HG03575 (cell line): ENCODE results near the gene EVL.

Experiments used
- ATAC-seq: cut with Tn5 transposase; IDR thresholded peaks from one replicate; pipeline ENCODE4 v1.9.1; 2021; ENCODE audit not compliant: unreplicated experiment, insufficient number of reproducible peaks, low FRiP score; ENCODE audit errors: extremely low read depth

The EVL gene

GRCh38 chr14:100078997-100079725 lies 13.9 kb downstream of the EVL start:
- ATAC-seq, result no peak

DNA sequence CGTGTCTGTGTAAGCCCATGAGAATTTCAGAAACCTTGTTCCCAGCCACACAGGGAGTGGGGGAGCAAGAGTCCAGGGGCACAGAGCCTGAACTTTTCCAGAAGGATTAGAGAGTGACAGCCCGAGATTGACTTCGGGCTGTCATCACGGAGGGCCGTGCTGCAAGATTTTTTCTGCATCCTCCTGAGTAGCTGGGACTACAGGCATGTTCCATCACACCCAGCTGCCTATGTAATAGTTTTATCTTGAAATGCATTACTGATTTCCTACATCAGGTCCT lies 14.4 kb downstream of the EVL start:
- no peak for ATAC-seq

- no peak for ATAC-seq
Measured at GRCh38 chr14:100080206-100080605, 15.0 kb downstream of the EVL start.

DNA sequence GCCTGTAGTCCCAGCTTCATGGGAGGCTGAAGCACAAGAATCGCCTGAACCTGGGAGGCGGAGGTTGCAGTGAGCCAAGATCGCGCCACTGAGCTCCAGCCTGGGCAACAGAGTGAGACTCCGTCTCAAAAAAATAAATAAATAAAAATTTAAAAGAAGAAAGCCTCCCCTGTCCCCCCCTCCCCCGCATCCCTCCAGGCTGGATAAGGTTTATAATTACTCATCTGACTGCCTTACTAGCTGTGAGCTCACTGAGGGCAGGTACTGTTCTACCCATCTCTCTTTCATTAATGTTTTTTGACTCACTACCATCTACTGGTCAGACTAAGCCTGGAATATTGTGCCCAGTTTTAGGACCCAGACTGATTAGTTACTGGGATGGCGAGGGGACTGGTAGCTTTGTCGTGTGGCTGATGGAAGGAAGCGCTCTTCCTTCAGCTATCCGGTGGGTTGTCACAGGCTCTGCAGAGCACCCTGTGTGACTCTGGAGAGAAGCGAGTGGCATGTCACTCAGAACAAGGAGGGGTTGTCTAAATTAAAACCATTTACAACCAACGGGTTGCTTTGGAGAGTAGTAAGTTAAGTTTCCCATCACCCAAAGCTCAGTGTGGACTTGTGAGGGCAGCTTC lies 16.9 kb downstream of the EVL start:
- no peak for ATAC-seq

DNA sequence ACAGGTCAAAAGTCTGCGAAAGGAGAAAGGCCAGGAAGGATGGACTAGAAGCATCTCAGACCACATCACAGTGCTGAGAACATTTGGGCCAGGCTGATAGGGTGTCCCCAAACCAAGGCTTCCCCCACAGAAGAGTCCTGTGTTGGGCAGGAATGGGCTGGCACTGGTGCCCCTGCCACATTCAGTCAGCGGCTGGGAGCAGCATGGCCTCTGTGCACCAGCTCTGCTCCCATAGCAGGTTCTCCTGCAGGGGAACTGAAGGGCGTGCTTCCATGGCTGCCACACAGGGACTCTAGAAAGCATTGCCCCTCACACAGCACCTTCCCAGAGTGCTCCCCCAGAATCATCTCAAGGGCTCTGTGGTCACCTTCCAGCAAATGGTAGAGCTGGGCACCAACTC lies 17.5 kb downstream of the EVL start:
- no peak for ATAC-seq

GRCh38 chr14:100083706-100084105 lies 18.5 kb downstream of the EVL start:
- ATAC-seq, result no peak

DNA sequence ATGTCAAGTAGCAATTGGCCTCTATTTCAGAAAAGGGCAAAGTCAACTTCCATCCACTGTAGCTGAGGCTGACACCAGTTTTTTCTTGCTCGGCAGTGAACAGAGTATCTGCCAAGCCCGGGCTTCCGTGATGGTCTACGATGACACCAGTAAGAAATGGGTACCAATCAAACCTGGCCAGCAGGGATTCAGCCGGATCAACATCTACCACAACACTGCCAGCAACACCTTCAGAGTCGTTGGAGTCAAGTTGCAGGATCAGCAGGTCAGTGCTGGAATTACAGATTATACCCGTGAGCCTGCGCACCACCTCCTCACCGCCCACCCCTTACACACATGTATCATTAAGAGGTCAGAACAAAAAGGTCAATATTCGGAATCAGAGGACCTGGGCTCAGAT lies 19.4 kb downstream of the EVL start:
- no peak for ATAC-seq

DNA sequence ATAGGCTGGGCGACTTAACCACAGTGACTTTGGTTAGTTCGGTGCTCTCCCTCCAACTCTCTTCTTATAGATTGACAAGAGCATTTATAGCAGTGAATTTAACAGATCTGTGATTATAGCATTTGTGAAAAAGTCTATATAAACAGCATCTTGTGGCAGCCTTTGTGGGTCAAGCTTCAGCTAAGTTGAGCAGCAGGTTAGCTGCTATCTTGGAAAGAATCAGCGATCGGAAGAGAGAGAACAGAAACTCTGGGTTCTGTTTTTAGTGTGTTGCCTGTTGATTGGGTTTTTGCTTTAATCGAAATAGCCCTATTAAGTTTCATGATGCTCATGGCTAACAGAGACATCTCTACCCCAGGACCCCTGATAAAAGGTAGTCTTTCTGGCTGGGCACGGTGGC lies 20.2 kb downstream of the EVL start:
- no peak for ATAC-seq

- ATAC-seq, result no peak
Measured at GRCh38 chr14:100086361-100086760, 21.1 kb downstream of the EVL start.

DNA sequence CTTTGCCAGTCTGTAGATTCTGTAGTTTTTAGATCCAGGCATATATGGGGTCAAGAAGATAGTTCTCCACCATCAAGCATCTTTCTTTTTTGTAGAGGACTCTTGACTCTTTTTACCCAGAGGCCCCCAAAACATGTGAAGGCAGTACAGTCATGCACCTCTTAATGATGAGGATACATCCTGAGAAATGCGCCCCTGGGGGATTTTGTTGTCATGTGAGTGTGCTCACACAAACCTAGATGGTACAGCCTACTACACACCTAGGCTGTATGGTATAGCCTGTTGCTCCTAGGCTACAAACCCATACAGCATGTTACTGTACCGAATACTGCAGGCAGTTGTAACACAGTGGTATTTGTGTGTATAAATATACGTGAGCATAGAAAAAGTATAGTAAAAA lies 23.0 kb downstream of the EVL start:
- ATAC-seq, result no peak

DNA sequence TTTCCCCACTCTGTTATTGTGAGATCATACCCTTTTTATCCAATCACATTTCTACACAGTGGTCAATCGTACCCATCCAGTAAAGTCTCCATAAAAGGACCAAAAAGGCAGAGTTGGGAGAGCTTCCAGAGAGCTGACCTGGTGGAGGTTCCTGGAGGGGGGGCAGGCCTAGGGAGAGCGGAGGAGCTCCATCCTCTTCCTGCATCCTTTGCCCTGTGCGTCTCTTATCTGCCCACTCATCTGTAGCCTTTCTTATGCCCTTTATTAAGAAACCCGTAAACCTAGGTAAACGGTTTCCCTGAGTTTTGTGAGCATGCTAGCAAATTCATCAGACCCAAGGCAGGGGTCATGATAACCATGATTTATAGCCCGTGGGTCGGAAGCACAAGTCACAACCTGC lies 26.2 kb downstream of the EVL start:
- ATAC-seq, result no peak

- ATAC-seq, result no peak
Measured at GRCh38 chr14:100092832-100093231, 27.6 kb downstream of the EVL start.

DNA sequence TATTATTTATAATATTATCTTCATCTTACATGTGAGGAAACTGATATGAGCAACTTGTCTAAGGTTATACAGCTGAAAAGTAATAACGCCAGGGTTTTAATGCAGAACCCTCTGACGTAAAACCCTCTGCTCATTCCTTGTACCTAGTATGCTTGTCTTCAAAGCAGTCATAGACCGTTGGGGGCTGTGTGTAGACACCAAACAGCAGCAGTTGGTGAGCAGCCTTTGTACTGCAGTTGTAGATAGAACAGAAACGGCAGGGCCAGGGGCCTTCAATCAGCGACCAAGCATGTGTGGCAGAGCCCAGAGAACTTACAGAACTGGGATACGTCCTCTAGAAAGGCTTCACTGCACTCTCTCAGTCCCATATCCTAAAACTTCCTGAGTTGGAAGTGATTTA lies 28.1 kb downstream of the EVL start:
- no peak for ATAC-seq

- no peak for ATAC-seq
Measured at GRCh38 chr14:100096656-100097055, 31.4 kb downstream of the EVL start.

GRCh38 chr14:100098171-100098570 lies 32.9 kb downstream of the EVL start:
- no peak for ATAC-seq

DNA sequence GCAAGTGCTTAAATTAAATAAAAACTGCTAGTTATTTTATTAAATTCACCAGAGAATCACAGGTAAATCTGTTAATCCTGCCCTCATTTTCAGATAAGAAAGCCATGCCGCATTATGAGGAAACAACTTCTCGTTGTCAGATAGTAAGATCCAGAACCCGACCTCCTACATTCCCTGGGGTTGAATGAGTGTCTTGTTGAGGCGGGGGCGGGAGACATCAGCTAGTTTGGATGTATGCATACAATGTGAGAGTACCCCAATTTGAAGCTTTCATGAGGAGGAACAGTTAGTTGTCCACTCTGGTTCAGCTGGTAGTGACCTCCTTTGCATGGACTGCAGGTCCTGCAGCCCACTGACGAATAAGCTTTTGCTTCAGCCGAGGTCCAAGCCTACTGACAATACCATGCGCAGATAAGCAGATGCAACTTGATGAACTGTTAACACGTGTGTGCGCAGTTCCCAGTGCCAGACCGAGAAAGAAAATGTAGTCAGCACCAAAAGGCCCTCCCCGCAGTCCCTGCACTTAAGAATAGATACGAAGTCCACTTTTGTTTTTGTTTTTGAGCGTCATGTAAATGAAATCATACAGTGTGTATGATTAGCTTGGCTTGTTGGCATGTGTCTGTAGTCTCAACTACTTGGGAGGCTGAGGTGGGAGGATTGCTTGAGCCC lies 34.9 kb downstream of the EVL start:
- no peak for ATAC-seq

GRCh38 chr14:100102156-100102785 lies 37.0 kb downstream of the EVL start:
- ATAC-seq, result no peak

DNA sequence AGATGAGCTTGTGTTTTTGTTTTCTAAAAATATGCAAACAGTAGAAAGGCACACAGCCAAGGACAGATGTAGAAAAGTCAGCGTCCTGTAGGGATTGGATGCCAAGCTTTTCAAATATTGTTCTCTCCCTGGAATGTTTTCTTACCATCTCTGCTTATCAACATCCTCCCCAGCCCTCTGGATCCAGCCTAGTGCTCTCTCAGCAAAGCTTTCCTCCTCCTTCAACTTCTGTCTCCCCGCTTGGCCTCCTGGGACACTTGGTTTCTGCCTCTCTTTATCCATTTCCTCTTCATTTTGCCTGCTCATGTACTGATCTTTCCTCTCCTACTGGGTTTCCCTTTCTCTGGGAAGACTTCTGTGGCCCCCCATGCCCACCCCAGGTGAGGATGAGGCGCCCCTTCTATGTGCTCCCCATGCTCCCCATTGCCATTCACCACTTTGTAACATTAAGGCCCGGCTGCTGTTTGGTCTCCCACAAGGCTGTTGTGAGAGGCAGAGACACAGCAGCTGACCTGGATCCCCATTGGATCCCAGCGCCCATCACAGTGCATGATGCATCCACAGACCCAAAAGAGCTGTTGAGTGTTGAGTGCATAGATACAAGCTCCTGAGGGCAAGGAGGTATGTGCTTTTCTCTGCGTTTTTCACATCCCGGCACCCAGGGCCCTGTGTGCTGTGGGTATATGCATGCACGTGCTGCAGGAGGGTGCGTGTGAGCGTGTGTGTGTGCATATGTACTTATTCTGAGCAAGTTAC lies 38.2 kb downstream of the EVL start:
- no peak for ATAC-seq

DNA sequence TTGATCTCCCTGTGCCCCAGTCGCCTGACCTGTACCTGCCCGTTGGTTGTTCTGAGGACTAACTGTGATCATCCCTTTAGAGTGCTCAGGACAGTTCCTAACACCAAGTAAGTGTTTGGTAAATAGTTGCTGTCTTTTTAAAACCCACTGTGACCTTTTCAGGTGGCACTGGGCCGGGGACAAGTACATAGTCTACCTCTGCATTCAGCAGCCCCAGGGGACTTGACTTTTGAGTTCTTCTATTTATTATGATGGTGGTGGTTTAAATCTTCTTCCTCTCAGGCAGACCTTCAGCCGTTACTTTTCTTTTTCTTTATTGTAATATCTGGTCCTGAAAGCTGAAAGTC lies 38.8 kb downstream of the EVL start:
- no peak for ATAC-seq
